H1 (cell line): ENCODE results near the gene CAPN14. TPM values are rescaled to one million over a fixed set of nuclear protein-coding genes. Genes with fewer than 3 reads are reported as not detected.

Experiments
- CTCF ChIA-PET: fragments of 300-600 bp; sonication (Branson Sonifier 250); formaldehyde crosslinking; loops from one replicate; lab custom pipeline; 2021; ENCODE audit not compliant: partially characterized antibody; lab: Charles Lee
- POLR2A ChIA-PET: fragments of 300-600 bp; sonication (Branson Sonifier 250); formaldehyde crosslinking; loops from one replicate; lab custom pipeline; 2021; ENCODE audit warnings: inconsistent platforms; ENCODE audit not compliant: partially characterized antibody; lab: Charles Lee
- DNase-seq, 2 experiments: peaks; one replicate each; pipeline versions ENCODE4 v3.0.0 to v3.0.0-alpha.2; 2010 to 2022; ENCODE audit warnings: low spot score in 2 of 2, low read depth in 1 of 2, mixed read lengths in 1 of 2
- FAIRE-seq: peaks from 2 replicates; lab custom pipeline; 2011; peaks lifted over from hg19 to GRCh38; lab: Jason Lieb, UNC
- H2AFZ ChIP-seq: 2 replicates; pipeline ENCODE4 v1.8.1; 2012; ENCODE audit warnings: low read length, inconsistent platforms
- H2AK5ac ChIP-seq: 2 replicates; pipeline ENCODE4 v1.6.1; 2013; ENCODE audit warnings: low read depth, low read length
- H2BK120ac ChIP-seq: replicated peaks from 2 replicates; pipeline ENCODE3; 2013; ENCODE audit warnings: low read depth, low read length, inconsistent platforms
- H2BK12ac ChIP-seq: 2 replicates; pipeline ENCODE4 v1.6.1; 2013; ENCODE audit warnings: low read depth, low read length
- H2BK15ac ChIP-seq: 2 replicates; pipeline ENCODE4 v1.6.1; 2013; ENCODE audit warnings: low read length
- H2BK20ac ChIP-seq: 2 replicates; pipeline ENCODE4 v1.6.1; 2013; ENCODE audit warnings: low read length
- H2BK5ac ChIP-seq: 2 replicates; pipeline ENCODE4 v1.6.1; 2013; ENCODE audit warnings: low read depth, low read length
- H3K14ac ChIP-seq: 2 replicates; pipeline ENCODE4 v1.6.1; 2013; ENCODE audit warnings: inconsistent platforms; ENCODE audit not compliant: insufficient read length
- H3K18ac ChIP-seq: 2 replicates; pipeline ENCODE4 v1.6.1; 2013; ENCODE audit warnings: low read length; ENCODE audit errors: extremely low read depth
- H3K23ac ChIP-seq: 2 replicates; pipeline ENCODE4 v1.6.1; 2013; ENCODE audit warnings: inconsistent platforms; ENCODE audit not compliant: insufficient read length
- H3K23me2 ChIP-seq: 2 replicates; pipeline ENCODE4 v1.6.1; 2013; ENCODE audit warnings: low read depth, low read length
- H3K27ac ChIP-seq: 2 replicates; pipeline ENCODE4 v1.6.1; 2011; ENCODE audit warnings: low read depth, low read length, inconsistent platforms
- H3K27me3 ChIP-seq, 4 experiments: replicated peaks in 1 of 4; 1 replicate in 1 of 4; 2 replicates in 3 of 4; pipeline versions ENCODE4 v1.6.1 to v1.8.1; 2011 to 2013; ENCODE audit warnings: low read length in 3 of 4, mild to moderate bottlenecking in 3 of 4, inconsistent platforms in 2 of 4, mixed read lengths in 2 of 4, moderate library complexity in 1 of 4; ENCODE audit not compliant: control insufficient read depth in 3 of 4, insufficient read depth in 3 of 4; ENCODE audit errors: extremely low read depth in 1 of 4
- H3K36me3 ChIP-seq, 4 experiments: 2 replicates each; pipeline versions ENCODE4 v1.6.1 to v1.8.1; 2011 to 2013; ENCODE audit warnings: mild to moderate bottlenecking in 4 of 4, low read length in 3 of 4, moderate library complexity in 2 of 4, control low read depth in 1 of 4, inconsistent platforms in 1 of 4; ENCODE audit not compliant: insufficient read depth in 4 of 4, control insufficient read depth in 2 of 4
- H3K4ac ChIP-seq: replicated peaks from 2 replicates; pipeline ENCODE3; 2013; ENCODE audit warnings: low read length, low read depth, mixed read lengths, inconsistent platforms; ENCODE audit not compliant: insufficient read length
- H3K4me1 ChIP-seq, 4 experiments: replicated peaks in 1 of 4; 1 replicate in 1 of 4; 2 replicates in 3 of 4; pipeline versions ENCODE4 v1.6.1 to v1.8.1; 2011 to 2013; ENCODE audit warnings: low read length in 3 of 4, inconsistent platforms in 2 of 4, mixed read lengths in 1 of 4; ENCODE audit not compliant: insufficient read depth in 4 of 4, control insufficient read depth in 3 of 4
- H3K4me2 ChIP-seq, 2 experiments: 2 replicates each; pipeline versions ENCODE4 v1.6.1 to v1.8.1; 2011 to 2013; ENCODE audit warnings: low read depth in 2 of 2, low read length in 2 of 2, control low read depth in 1 of 2, inconsistent platforms in 1 of 2, mild to moderate bottlenecking in 1 of 2; ENCODE audit not compliant: insufficient read depth in 1 of 2
- H3K4me3 ChIP-seq, 4 experiments: fragments of 200-600, 300-600 bp in 1 of 4; sonication (generic), shearing (Covaris generic), sonication (Bioruptor Twin) in 1 of 4; 2 replicates each; pipeline versions ENCODE4 v1.5.1 to v1.8.1; 2011 to 2016; ENCODE audit warnings: low read length in 4 of 4, low read depth in 3 of 4, control low read depth in 2 of 4, inconsistent platforms in 2 of 4, mild to moderate bottlenecking in 2 of 4, mixed read lengths in 1 of 4, moderate library complexity in 1 of 4; ENCODE audit not compliant: insufficient read depth in 2 of 4; ENCODE audit errors: extremely low read depth in 1 of 4
- H3K56ac ChIP-seq: replicated peaks from 2 replicates; pipeline ENCODE3; 2013; ENCODE audit warnings: low read depth, mild to moderate bottlenecking, mixed read lengths, low read length, inconsistent platforms; ENCODE audit not compliant: insufficient read length
- H3K79me1 ChIP-seq: 2 replicates; pipeline ENCODE4 v1.6.1; 2013; ENCODE audit warnings: low read depth, low read length, control low read depth
- H3K79me2 ChIP-seq, 2 experiments: 2 replicates each; pipeline versions ENCODE4 v1.6.1 to v1.8.1; 2012 to 2013; ENCODE audit warnings: low read length in 2 of 2, mild to moderate bottlenecking in 2 of 2, inconsistent platforms in 1 of 2; ENCODE audit not compliant: insufficient read depth in 2 of 2, control insufficient read depth in 1 of 2
- H3K9ac ChIP-seq, 4 experiments: replicated peaks in 1 of 4; 1 replicate in 1 of 4; 2 replicates in 3 of 4; pipeline versions ENCODE4 v1.6.1 to v1.8.1; 2011 to 2013; ENCODE audit warnings: low read depth in 3 of 4, low read length in 3 of 4, control low read depth in 2 of 4, mild to moderate bottlenecking in 2 of 4, moderate library complexity in 2 of 4, inconsistent platforms in 1 of 4; ENCODE audit errors: extremely low read depth in 1 of 4
- H3K9me3 ChIP-seq, 2 experiments: 2 replicates each; pipeline versions ENCODE4 v1.6.1 to v1.8.1; 2012 to 2013; ENCODE audit warnings: mild to moderate bottlenecking in 2 of 2, moderate library complexity in 2 of 2, control low read depth in 1 of 2, inconsistent platforms in 1 of 2, low read depth in 1 of 2, low read length in 1 of 2, mixed read lengths in 1 of 2; ENCODE audit not compliant: insufficient read depth in 2 of 2
- H4K20me1 ChIP-seq, 2 experiments: replicated peaks in 1 of 2; 2 replicates each; pipeline versions ENCODE3 to v1.8.1; 2011 to 2013; ENCODE audit warnings: inconsistent platforms in 2 of 2, low read length in 2 of 2, mild to moderate bottlenecking in 1 of 2; ENCODE audit not compliant: insufficient read depth in 2 of 2, control insufficient read depth in 1 of 2
- H4K5ac ChIP-seq: 2 replicates; pipeline ENCODE4 v1.6.1; 2013; ENCODE audit warnings: low read length, low read depth, mixed read lengths, inconsistent platforms; ENCODE audit not compliant: insufficient read length
- H4K8ac ChIP-seq: 2 replicates; pipeline ENCODE4 v1.8.0; 2013; ENCODE audit warnings: mild to moderate bottlenecking, moderate library complexity, low read length, inconsistent platforms; ENCODE audit not compliant: insufficient read depth; ENCODE audit errors: extremely low read depth
- H4K91ac ChIP-seq: replicated peaks from 2 replicates; pipeline ENCODE3; 2013; ENCODE audit warnings: low read length, mixed read lengths, inconsistent platforms; ENCODE audit not compliant: insufficient read length
- FOSL1 ChIP-seq: IDR thresholded peaks from 2 replicates; pipeline ENCODE4 v1.6.1; 2011; ENCODE audit warnings: mild to moderate bottlenecking, low read depth, low read length, moderate library complexity; ENCODE audit not compliant: insufficient read depth
- TAF1 ChIP-seq: IDR thresholded peaks from 2 replicates; pipeline ENCODE4 v1.6.1; 2011; ENCODE audit warnings: mild to moderate bottlenecking, low read depth, low read length
- WGBS, 2 experiments: shearing (Covaris generic) in 1 of 2; methylation state at CpG; one replicate each; pipeline versions ENCODE4 v1.1.6 to v1.1.7; 2013 to 2015; ENCODE audit warnings: low lambda C conversion rate in 2 of 2, mixed read lengths in 2 of 2, inconsistent platforms in 1 of 2, low coverage in 1 of 2, missing lambda C conversion rate in 1 of 2; ENCODE audit not compliant: insufficient replicate concordance in 2 of 2, insufficient coverage in 1 of 2, insufficient read length in 1 of 2; ENCODE audit errors: extremely low coverage in 1 of 2, missing lambda C conversion rate in 1 of 2; 5-methylcytosine and 5-hydroxymethylcytosine counted together
- polyA plus RNA-seq, 7 experiments: library from polyadenylated mRNA; depleted of rRNA in 3 of 7; stranded (reverse) in 5 of 7; unstranded in 2 of 7; fragments of >200 nt in 5 of 7; fragments of 200-250 nt in 2 of 7; gene quantifications; 1 replicate in 5 of 7; 2 replicates in 1 of 7; 4 replicates in 1 of 7; pipeline versions ENCODE4 v1.2.1 to v1.2.3, GENCODE V29; 2011 to 2013; ENCODE audit warnings: missing spikeins in 2 of 7, mixed read lengths in 2 of 7
- total RNA-seq: library from RNA; stranded (reverse); fragmentation: NEBNext Ultra II Directional; extraction: Animal tissue kit (Norgen Biotek cat#: 25700); gene quantifications from 2 replicates; pipeline ENCODE4 v1.2.1, GENCODE V29; 2021

CAPN14 gene
- total and polyA plus RNA-seq, 2 of the 8 experiments (the other 6 are each of a cell fraction or from before 2014, with no cell fraction given): 0.07 TPM; not detected in 1

GRCh38 chr2:31192396-31192795 is 24.9 kb downstream of the CAPN14 start:
- Histone ChIP-seq H3K79me1 (no peaks in the 10 kb centered on the region), H3K4me3 (no peak overlapping the region), H3K23ac (no peak overlapping the region), H3K9ac (no peak overlapping the region), H3K23me2 (0 out of 2 replicates have a peak, but pooled peaks cover 2% of the 10 kb centered on the region), H3K27me3 (no peaks in the 10 kb centered on the region; a peak in 1 of 7 replicates), H2BK5ac (no peak overlapping the region), H3K9me3 (no peaks in the 10 kb centered on the region), H2BK120ac (no peak overlapping the region), H3K4me1 (no peaks in the 10 kb centered on the region; a peak in 1 of 7 replicates), H3K27ac (no peak overlapping the region), H3K14ac (no peak overlapping the region), H3K4ac (no peak overlapping the region), H2AK5ac (no peak overlapping the region), H3K4me2 (no peak overlapping the region), H3K18ac (no peak overlapping the region), H3K36me3 (no peaks in the 10 kb centered on the region), H3K79me2 (no peaks in the 10 kb centered on the region), H2BK15ac (no peak overlapping the region), H2BK12ac (no peak overlapping the region), H4K5ac (no peak overlapping the region), H4K20me1 (no peaks in the 10 kb centered on the region), H4K8ac (no peak overlapping the region), H2BK20ac (no peak overlapping the region), H2AFZ (no peak overlapping the region), H4K91ac (no peak overlapping the region), H3K56ac (no peak overlapping the region)
- ChIA-PET CTCF (interaction anchor here (1.0 to 2.8 kb wide), 8 partner anchors 11 to 477 kb away, joined by 3 to 20 read pairs (median 4); no protein-coding TSS in a partner anchor), POLR2A (no interaction called here)
- no peak for DNase-seq
- WGBS, 2 experiments: 83% methylated on average over 2 of the region's 2 CpGs; no CpG with 5 or more reads in 1 of the 2 experiments
- FAIRE-seq: no peak
- no peak for TF ChIP-seq FOSL1
- TF ChIP-seq TAF1: no peak
